GM23248 (cell line): ENCODE data around the gene RBM15B.

Experiments used
- EZH2 ChIP-seq: fragments of 200-600 bp; sonication (generic); IDR thresholded peaks from 2 replicates; pipeline ENCODE4 v1.6.1; 2018; ENCODE audit warnings: antibody characterized with exemption, mild to moderate bottlenecking; ENCODE audit not compliant: insufficient read depth, poor library complexity, severe bottlenecking
- EZH2phosphoT487 ChIP-seq: fragments of 200-600 bp; sonication (generic); IDR thresholded peaks from 2 replicates; pipeline ENCODE4 v1.6.1; 2018; ENCODE audit warnings: antibody characterized with exemption, moderate library complexity, mild to moderate bottlenecking, low read depth; ENCODE audit not compliant: insufficient read depth

GRCh38 chr3:51434746-51435327, 43.8 kb downstream of the RBM15B start:
- TF ChIP-seq EZH2phosphoT487 (no peak), EZH2 (no peak)
